ENCODE measurements around the gene BAG2.

Gene BAG2

DNA sequence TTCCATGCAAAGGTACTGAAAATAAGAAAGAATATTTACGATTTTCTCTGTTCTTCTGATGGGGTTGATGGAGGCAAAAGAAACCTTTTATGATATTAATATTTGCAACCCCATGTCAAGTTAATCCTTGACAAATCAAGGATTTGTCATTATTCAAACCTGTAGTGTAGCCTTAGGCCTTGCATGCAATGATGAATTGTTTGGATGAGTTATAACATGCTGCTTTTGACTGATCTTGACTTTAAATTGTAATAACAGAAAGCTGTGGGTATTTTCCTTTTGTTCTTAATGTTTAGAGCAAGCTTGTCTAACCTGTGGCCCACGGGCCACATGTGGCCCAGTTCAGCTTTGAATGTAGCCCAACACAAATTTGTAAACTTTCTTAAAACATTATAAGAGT, 13.0 kb upstream of the BAG2 start:
- no peaks in the 10 kb centered on the region for H3K4me1 ChIP-seq (ENCODE audit: insufficient read depth, insufficient read length)
- no peaks in the 10 kb centered on the region for H3K9me3 ChIP-seq (ENCODE audit: insufficient read depth, low read length)
- H3K27me3 ChIP-seq (ENCODE audit: insufficient read depth, insufficient read length), result no peaks in the 10 kb centered on the region
- TF ChIP-seq YY1 (IDR thresholded peaks at IDR 0.05; ENCODE audit: insufficient read depth, insufficient read length) (no peak), ZNF274 (IDR thresholded peaks at IDR 0.05; ENCODE audit: low read depth, low read length) (no peak), SUZ12 (IDR thresholded peaks at IDR 0.05; ENCODE audit: extremely low read depth, insufficient read depth, insufficient read length) (no peak)
- H3K36me3 ChIP-seq (ENCODE audit: insufficient read depth, insufficient read length, low read length), result peaks cover 15% of the 10 kb centered on the region
- H3K9ac ChIP-seq (ENCODE audit: insufficient read length, low read depth), result no peak overlapping the region
- no peak overlapping the region for H3K4me3 ChIP-seq (ENCODE audit: insufficient read length, low read depth)
- no peak for DNase-seq (ENCODE audit: low read depth, low spot score)

DNA sequence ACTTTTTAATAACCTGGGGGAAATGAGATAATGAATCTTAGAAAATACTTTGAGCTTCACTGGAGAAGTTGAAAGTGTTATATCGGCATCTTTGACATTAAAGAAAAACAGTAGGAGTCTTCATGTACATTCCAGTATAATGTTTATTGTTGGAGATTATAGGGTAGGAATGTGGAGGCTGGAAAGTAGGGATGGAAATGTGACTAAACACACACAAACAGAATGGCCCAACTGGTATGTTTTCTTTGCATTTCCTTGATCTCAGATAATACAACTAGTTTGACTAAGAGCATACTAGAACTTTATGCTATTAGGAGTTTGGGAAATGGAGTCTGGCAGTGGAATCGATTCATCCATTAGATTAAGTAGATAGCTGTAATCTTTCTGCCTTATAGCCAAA, 10.1 kb upstream of the BAG2 start:
- no peak for DNase-seq (ENCODE audit: low read depth, low spot score)
- peaks cover 9% of the 10 kb centered on the region for H3K36me3 ChIP-seq (ENCODE audit: insufficient read depth, insufficient read length, low read length)
- H3K9ac ChIP-seq (ENCODE audit: insufficient read length, low read depth), result no peak overlapping the region
- H3K4me3 ChIP-seq (ENCODE audit: insufficient read length, low read depth), result no peak overlapping the region
- no peaks in the 10 kb centered on the region for H3K4me1 ChIP-seq (ENCODE audit: insufficient read depth, insufficient read length)
- TF ChIP-seq YY1 (IDR thresholded peaks at IDR 0.05; ENCODE audit: insufficient read depth, insufficient read length) (no peak), SUZ12 (IDR thresholded peaks at IDR 0.05; ENCODE audit: extremely low read depth, insufficient read depth, insufficient read length) (no peak), ZNF274 (IDR thresholded peaks at IDR 0.05; ENCODE audit: low read depth, low read length) (no peak)
- no peaks in the 10 kb centered on the region for H3K27me3 ChIP-seq (ENCODE audit: insufficient read depth, insufficient read length)
- peaks cover 9% of the 10 kb centered on the region; the same call in 1 of the 2 replicates for H3K9me3 ChIP-seq (ENCODE audit: insufficient read depth, low read length)

DNA sequence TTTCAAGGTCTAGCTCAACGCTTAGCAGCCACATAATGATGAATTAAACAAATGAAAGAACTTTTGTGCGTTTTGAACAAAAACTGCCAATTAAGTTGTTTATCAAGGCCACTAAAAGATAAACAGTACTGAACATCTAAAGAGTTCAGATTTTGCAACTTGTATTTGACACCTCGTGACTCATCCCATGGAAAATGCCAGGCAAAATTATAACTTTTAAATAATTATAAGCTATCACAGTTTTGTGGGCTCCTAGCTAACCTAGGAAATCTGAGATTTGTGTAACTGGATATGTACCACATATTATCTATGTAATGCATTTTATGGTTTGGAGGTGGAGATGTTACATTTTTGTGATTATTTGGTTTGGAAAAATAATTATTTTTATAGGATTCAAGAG, 9.6 kb upstream of the BAG2 start:
- TF ChIP-seq YY1 (IDR thresholded peaks at IDR 0.05; ENCODE audit: insufficient read depth, insufficient read length) (no peak), ZNF274 (IDR thresholded peaks at IDR 0.05; ENCODE audit: low read depth, low read length) (no peak), SUZ12 (IDR thresholded peaks at IDR 0.05; ENCODE audit: extremely low read depth, insufficient read depth, insufficient read length) (no peak)

GRCh38 chr6:57163956-57164355, 8.2 kb upstream of the BAG2 start:
- H3K9me3 ChIP-seq (ENCODE audit: insufficient read depth, low read length), result peaks cover 9% of the 10 kb centered on the region; the same call in 1 of the 2 replicates
- peaks cover 14% of the 10 kb centered on the region for H3K36me3 ChIP-seq (ENCODE audit: insufficient read depth, insufficient read length, low read length)
- DNase-seq (ENCODE audit: low read depth, low spot score), result no peak
- no peak overlapping the region for H3K4me3 ChIP-seq (ENCODE audit: insufficient read length, low read depth)
- TF ChIP-seq YY1 (IDR thresholded peaks at IDR 0.05; ENCODE audit: insufficient read depth, insufficient read length), result no peak
- no peak for TF ChIP-seq ZNF274 (IDR thresholded peaks at IDR 0.05; ENCODE audit: low read depth, low read length)
- TF ChIP-seq SUZ12 (IDR thresholded peaks at IDR 0.05; ENCODE audit: extremely low read depth, insufficient read depth, insufficient read length), result no peak
- H3K9ac ChIP-seq (ENCODE audit: insufficient read length, low read depth), result no peak overlapping the region
- H3K27me3 ChIP-seq (ENCODE audit: insufficient read depth, insufficient read length), result no peaks in the 10 kb centered on the region
- no peaks in the 10 kb centered on the region for H3K4me1 ChIP-seq (ENCODE audit: insufficient read depth, insufficient read length)

More for the DNA sequence above, 9.6 kb upstream of the BAG2 start:
- DNase-seq (ENCODE audit: low read depth, low spot score), result no peak
- Histone ChIP-seq H3K36me3 (ENCODE audit: insufficient read depth, insufficient read length, low read length) (peaks cover 9% of the 10 kb centered on the region), H3K9me3 (ENCODE audit: insufficient read depth, low read length) (peaks cover 9% of the 10 kb centered on the region; the same call in 1 of the 2 replicates), H3K27me3 (ENCODE audit: insufficient read depth, insufficient read length) (no peaks in the 10 kb centered on the region), H3K4me3 (ENCODE audit: insufficient read length, low read depth) (no peak overlapping the region), H3K9ac (ENCODE audit: insufficient read length, low read depth) (no peak overlapping the region), H3K4me1 (ENCODE audit: insufficient read depth, insufficient read length) (no peaks in the 10 kb centered on the region)

- peaks cover 9% of the 10 kb centered on the region; the same call in 1 of the 2 replicates for H3K9me3 ChIP-seq (ENCODE audit: insufficient read depth, low read length)
- no peak overlapping the region for H3K4me3 ChIP-seq (ENCODE audit: insufficient read length, low read depth)
- TF ChIP-seq SUZ12 (IDR thresholded peaks at IDR 0.05; ENCODE audit: extremely low read depth, insufficient read depth, insufficient read length) (no peak), YY1 (IDR thresholded peaks at IDR 0.05; ENCODE audit: insufficient read depth, insufficient read length) (no peak), ZNF274 (IDR thresholded peaks at IDR 0.05; ENCODE audit: low read depth, low read length) (no peak)
- no peaks in the 10 kb centered on the region for H3K27me3 ChIP-seq (ENCODE audit: insufficient read depth, insufficient read length)
- peaks cover 14% of the 10 kb centered on the region for H3K36me3 ChIP-seq (ENCODE audit: insufficient read depth, insufficient read length, low read length)
- no peaks in the 10 kb centered on the region for H3K4me1 ChIP-seq (ENCODE audit: insufficient read depth, insufficient read length)
- no peak overlapping the region for H3K9ac ChIP-seq (ENCODE audit: insufficient read length, low read depth)
- no peak for DNase-seq (ENCODE audit: low read depth, low spot score)
Measured at GRCh38 chr6:57165080-57165479, 7.0 kb upstream of the BAG2 start.

GRCh38 chr6:57173056-57173885, 1.1 kb downstream of the BAG2 start:
- DNase-seq (ENCODE audit: low read depth, low spot score), result no peak
- Histone ChIP-seq H3K4me1 (ENCODE audit: insufficient read depth, insufficient read length) (no peaks in the 10 kb centered on the region), H3K27me3 (ENCODE audit: insufficient read depth, insufficient read length) (no peaks in the 10 kb centered on the region), H3K9me3 (ENCODE audit: insufficient read depth, low read length) (no peaks in the 10 kb centered on the region), H3K36me3 (ENCODE audit: insufficient read depth, insufficient read length, low read length) (peaks cover 23% of the 10 kb centered on the region), H3K9ac (ENCODE audit: insufficient read length, low read depth) (peak overlapping the region; percentile 86), H3K4me3 (ENCODE audit: insufficient read length, low read depth) (peak overlapping the region; percentile 74)
- TF ChIP-seq YY1 (IDR thresholded peaks at IDR 0.05; ENCODE audit: insufficient read depth, insufficient read length) (no peak), SUZ12 (IDR thresholded peaks at IDR 0.05; ENCODE audit: extremely low read depth, insufficient read depth, insufficient read length) (no peak), ZNF274 (IDR thresholded peaks at IDR 0.05; ENCODE audit: low read depth, low read length) (no peak)

DNA sequence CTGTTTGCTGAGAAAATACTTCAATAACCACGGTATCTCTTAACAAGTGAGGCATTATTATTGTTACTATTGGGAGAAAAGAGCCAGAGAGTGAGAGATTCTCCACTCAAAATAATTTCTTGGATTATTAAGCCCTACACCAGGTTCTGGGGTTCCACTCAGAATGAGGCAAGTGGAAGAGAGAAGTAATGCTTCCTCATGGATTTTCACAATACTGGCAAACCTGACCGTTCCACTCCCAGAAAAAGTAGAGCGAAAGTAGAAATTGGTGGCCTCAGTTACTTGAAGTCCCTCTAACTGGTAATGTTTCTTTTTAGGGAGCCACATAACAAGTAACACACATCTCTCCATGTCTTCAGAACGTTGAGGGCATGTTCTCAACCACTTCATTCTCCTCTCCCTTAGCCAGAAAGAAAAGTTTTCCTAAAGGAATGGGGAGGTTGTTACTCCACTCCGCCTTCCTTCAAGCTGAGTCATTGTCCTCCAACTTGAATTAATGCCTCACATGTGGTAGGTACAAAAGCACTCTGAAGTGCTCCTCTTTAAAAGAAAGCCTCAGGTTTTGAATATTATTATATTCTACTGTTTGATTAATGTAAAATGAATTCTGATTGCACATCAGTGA, 1.9 kb downstream of the BAG2 start:
- no peak for TF ChIP-seq ZNF274 (IDR thresholded peaks at IDR 0.05; ENCODE audit: low read depth, low read length)
- no peak for TF ChIP-seq SUZ12 (IDR thresholded peaks at IDR 0.05; ENCODE audit: extremely low read depth, insufficient read depth, insufficient read length)
- no peak for TF ChIP-seq YY1 (IDR thresholded peaks at IDR 0.05; ENCODE audit: insufficient read depth, insufficient read length)
- H3K27me3 ChIP-seq (ENCODE audit: insufficient read depth, insufficient read length), result no peaks in the 10 kb centered on the region
- peaks cover 20% of the 10 kb centered on the region for H3K36me3 ChIP-seq (ENCODE audit: insufficient read depth, insufficient read length, low read length)
- H3K4me3 ChIP-seq (ENCODE audit: insufficient read length, low read depth), result peak overlapping the region; percentile 74
- peak overlapping the region; percentile 61 for H3K9ac ChIP-seq (ENCODE audit: insufficient read length, low read depth)
- no peaks in the 10 kb centered on the region for H3K9me3 ChIP-seq (ENCODE audit: insufficient read depth, low read length)
- H3K4me1 ChIP-seq (ENCODE audit: insufficient read depth, insufficient read length), result no peaks in the 10 kb centered on the region
- DNase-seq (ENCODE audit: low read depth, low spot score), result no peak

Measured in NT2/D1 (cell line).